IPS-18c (cell line): Measurements from ENCODE around the gene BAIAP2L1.

ENCODE experiments used
- H3K4me3 ChIP-seq: 2 replicates; pipeline ENCODE4 v1.7.0; 2013; ENCODE audit warnings: low read depth, mild to moderate bottlenecking, low read length, moderate library complexity; ENCODE audit not compliant: insufficient read depth
- H3K9me3 ChIP-seq: one replicate; pipeline ENCODE4 v1.6.1; 2013; ENCODE audit warnings: mild to moderate bottlenecking, low read length, moderate library complexity; ENCODE audit not compliant: control insufficient read depth, insufficient read depth

BAIAP2L1 gene

DNA sequence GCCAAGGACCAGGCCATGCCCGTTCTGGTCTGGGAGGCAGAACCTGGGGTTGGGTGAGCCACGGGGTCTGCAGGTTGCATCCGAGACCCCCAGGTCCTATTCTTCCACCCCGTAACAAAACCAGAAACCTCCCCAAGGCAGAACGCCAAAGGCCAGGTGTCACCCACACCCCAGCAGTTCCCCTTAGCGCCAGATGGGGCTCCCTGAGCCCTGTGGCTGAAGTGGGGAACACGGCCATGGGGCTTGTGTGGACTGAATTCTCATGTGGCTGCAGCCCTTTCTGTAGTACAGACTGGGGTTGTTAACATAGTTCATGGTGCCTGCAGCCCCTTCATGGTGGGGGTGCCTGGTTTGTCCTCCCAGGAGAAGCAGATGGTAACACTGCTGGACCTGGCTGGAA is 109.2 kb downstream of the BAIAP2L1 start:
- H3K9me3 ChIP-seq = no peaks in the 10 kb centered on the region
- no peak overlapping the region for H3K4me3 ChIP-seq

GRCh38 chr7:98289333-98289875 is 111.5 kb downstream of the BAIAP2L1 start:
- Histone ChIP-seq H3K4me3 (no peak overlapping the region), H3K9me3 (no peaks in the 10 kb centered on the region)

- H3K9me3 ChIP-seq = no peaks in the 10 kb centered on the region
- no peak overlapping the region for H3K4me3 ChIP-seq
These were observed 112.6 kb downstream of the BAIAP2L1 start for GRCh38 chr7:98288064-98288823.

GRCh38 chr7:98287486-98287959 is 113.4 kb downstream of the BAIAP2L1 start:
- Histone ChIP-seq H3K4me3 (no peak overlapping the region), H3K9me3 (no peaks in the 10 kb centered on the region)

DNA sequence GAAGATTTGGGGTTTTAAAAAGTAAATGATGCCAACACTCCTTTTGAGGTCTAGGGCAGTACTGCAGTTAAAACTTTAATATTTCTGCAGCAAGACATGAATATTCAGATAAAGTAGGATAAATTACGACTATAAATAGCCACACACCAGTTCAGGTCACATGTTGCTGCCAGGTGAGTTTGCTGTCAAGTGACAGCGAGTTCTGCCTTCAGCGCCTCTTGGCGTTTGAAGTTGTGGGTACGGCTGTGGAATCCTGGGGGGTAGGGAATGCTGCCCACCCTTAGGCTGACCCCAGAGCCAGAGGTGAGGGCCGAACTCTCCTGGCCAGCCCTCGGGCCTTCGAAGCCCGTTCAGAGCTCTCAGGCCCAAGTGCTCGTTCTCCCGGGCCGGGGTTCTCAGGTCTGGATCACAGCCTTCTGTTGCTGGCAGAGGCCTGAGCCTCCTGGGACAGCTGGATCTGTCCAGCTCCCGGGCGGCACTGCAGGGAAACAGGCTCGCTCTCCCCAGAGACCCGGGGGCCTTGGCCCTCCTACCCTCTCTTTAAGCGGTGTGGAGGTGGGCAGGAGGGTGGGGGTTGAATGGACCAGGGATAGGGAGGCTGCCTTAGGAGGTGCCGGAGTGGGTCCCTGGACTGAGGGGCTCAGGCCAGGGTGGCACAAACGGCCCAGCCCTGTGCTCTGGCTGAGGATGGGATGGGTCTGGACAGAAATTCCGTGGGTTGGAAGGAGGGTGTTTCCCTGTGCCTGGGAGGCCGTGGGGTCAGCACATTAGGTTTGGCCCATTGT is 114.0 kb downstream of the BAIAP2L1 start:
- H3K4me3 ChIP-seq = no peak overlapping the region
- H3K9me3 ChIP-seq = no peaks in the 10 kb centered on the region

DNA sequence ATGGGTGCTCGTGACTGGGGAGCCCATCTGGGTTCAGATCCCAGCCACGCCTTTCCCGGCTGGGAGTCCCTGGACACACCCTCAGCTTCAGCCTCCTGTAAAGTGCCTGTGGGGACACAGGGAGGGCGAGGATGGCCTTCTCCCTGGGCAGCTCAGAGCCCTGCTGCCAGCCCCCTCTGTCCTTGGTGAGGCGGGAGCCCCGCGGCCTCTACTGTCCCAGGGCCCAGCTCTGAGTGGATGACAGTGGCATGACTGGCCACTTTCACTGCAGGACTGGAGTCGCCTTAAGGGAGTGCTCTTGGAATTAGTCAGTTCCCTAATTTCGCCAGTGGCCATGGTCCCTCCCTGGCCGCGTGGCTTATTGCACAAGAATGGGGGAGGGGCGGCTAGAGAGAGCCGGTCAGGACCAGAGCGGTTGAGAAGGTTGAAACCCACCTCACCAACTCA is 114.8 kb downstream of the BAIAP2L1 start:
- H3K9me3 ChIP-seq = no peaks in the 10 kb centered on the region
- H3K4me3 ChIP-seq = no peak overlapping the region

- H3K4me3 ChIP-seq = no peak overlapping the region
- peaks cover 1% of the 10 kb centered on the region for H3K9me3 ChIP-seq
These were observed 115.5 kb downstream of the BAIAP2L1 start for GRCh38 chr7:98285157-98286092.

DNA sequence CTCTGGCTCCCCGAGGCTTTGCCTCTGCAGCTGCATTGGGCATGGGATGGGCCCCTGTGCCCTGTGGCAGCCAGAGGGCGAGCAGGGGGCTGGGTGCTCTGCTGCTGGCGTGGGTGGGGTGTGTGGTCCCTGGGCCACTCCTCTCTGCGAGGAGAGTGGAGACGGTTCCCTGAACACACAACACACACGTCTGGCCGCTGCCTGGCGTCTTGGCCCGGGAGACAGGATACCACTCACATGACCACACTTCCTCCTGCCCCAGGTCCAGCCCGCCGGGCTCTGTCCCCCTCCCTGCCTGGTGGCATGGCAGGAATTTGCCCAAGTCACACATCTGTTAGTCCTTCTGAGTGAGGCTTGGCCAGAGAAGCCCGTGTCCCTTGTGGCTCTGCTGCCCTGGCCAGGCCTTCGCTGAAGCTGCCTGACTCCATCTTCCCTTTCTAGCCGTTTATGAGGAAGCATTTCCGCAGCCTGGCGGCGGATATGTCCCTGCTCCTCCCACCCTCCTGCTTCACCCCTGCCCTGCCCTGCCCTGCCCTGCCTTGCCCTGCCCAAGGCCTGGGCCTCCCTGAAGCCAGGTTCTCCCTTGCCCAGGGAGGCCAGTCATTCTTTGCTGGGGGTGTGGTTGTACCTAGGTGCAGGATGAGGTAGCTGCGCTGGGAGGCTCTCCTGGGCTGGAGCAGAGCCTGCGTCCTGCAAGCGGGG is 116.4 kb downstream of the BAIAP2L1 start:
- Histone ChIP-seq H3K9me3 (peaks cover 2% of the 10 kb centered on the region), H3K4me3 (no peak overlapping the region; the same call in 1 of the 2 replicates)

GRCh38 chr7:98283887-98284222 is 117.0 kb downstream of the BAIAP2L1 start:
- Histone ChIP-seq H3K9me3 (peaks cover 2% of the 10 kb centered on the region), H3K4me3 (no peak overlapping the region; the same call in 1 of the 2 replicates)

DNA sequence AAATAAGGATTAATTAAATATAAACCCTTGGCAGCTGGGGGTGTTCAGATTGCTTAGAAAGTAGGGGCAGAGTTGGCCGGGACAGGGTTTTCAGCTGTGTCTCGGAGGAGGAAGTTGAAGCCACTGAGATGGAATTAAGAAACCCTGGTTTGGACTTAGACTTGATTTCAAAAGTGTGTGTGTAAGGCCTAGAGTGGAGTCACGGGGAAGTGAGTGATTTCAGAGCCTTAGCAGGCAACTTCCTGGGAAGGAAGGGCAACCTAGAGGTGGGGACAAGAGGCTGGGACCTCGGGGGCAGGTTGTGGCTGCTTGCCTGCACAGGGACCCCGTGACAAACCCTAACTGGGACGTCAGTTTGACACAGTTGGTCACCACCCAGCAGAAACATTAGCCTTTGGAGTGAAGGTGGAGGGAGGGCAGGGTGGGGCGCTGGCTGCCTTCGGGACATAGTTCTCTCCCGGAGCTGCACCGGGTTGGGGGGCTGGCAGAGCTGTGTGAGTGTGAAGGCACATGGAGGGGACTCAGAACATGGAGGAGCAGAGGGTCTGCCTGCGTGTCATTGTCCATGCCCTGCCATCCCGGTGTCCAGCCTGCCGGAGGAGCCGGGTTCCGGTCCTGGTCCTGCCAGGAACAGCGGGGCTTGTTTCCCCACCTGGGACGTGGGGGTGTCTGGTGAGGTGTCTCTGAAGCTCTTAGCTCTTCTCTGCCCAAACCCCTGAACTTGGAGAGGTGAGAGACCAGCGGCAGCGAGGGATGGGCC is 117.6 kb downstream of the BAIAP2L1 start:
- Histone ChIP-seq H3K4me3 (0 out of 2 replicates have a peak overlapping the region, but pooled peaks have one; percentile 15), H3K9me3 (peaks cover 2% of the 10 kb centered on the region)

DNA sequence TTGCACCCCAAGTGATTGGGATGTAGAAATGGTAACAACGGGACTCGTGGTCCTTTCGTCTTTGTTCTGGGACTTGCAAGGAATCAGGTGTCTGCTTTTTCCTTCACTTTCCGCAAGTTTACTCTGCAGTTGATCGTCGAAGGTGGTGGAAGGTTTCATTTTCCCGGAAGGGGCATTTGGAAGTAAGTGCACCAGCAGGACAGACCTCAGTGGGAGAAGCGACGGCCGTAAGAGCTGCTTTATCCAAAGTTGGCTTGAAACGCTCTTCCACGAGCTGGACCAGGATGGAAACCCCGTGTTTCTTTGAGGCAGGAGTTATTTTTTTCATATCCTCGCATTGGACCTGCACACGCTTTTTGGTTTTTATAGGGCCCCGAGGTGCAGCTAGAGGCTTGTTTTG is 118.2 kb downstream of the BAIAP2L1 start:
- peak overlapping the region; percentile 84 for H3K4me3 ChIP-seq
- peaks cover 2% of the 10 kb centered on the region for H3K9me3 ChIP-seq

- peaks cover 2% of the 10 kb centered on the region for H3K9me3 ChIP-seq
These were observed 118.9 kb downstream of the BAIAP2L1 start for GRCh38 chr7:98281757-98282606.

GRCh38 chr7:98280791-98281756 is 119.8 kb downstream of the BAIAP2L1 start, which contains the start of gene BRI3:
Gene BRI3 (plus strand): TSS chr7:98281686. CDS start chr7:98281796, 110 bp downstream.
- peaks cover 2% of the 10 kb centered on the region for H3K9me3 ChIP-seq
- H3K4me3 ChIP-seq = peak within 1 kb of the TSS; percentile 84

More at GRCh38 chr7:98281757-98282606, 118.9 kb downstream of the BAIAP2L1 start:
- H3K4me3 ChIP-seq = peak overlapping the region; percentile 84

DNA sequence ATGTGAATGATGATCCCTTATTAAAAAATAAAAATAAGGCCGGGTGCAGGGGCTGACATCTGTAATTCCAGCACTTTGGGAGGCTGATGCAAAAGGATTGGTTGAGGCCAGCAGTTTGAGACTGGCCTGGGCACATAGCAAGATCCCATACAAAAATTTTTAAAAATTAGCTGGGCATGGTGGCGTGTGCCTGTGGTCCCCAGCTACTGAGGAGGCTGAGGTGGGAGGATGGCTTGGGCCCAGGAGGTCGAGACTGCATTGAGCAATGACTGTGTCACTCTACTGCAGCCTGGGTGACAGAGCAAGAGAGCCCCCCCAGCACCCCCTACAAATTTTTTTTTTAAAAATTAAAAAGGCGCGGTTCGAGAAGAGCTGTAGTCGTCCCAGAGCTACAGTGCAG is 120.6 kb downstream of the BAIAP2L1 start:
- Histone ChIP-seq H3K9me3 (peaks cover 2% of the 10 kb centered on the region), H3K4me3 (peak overlapping the region; percentile 67)
